ENCODE results near the gene MMP28. TPM values are rescaled to one million over a fixed set of nuclear protein-coding genes. Genes with fewer than 3 reads are reported as not detected.

MMP28 gene
- total RNA-seq, 2 donors from 2014 or later: 12.8 to 146 TPM

GRCh38 chr17:35731239-35731916 lies 64.1 kb downstream of the MMP28 start, which contains the start of gene RASL10B:
TSS of gene RASL10B (plus strand) at chr17:35731639. CDS start at chr17:35735185, 3,546 bp downstream.
- H3K4me3 ChIP-seq: peak within 1 kb of the TSS; percentile 62 to 75
- intact Hi-C loops (cut with DNase I): no loop called here
- TF ChIP-seq, protein P1, sequence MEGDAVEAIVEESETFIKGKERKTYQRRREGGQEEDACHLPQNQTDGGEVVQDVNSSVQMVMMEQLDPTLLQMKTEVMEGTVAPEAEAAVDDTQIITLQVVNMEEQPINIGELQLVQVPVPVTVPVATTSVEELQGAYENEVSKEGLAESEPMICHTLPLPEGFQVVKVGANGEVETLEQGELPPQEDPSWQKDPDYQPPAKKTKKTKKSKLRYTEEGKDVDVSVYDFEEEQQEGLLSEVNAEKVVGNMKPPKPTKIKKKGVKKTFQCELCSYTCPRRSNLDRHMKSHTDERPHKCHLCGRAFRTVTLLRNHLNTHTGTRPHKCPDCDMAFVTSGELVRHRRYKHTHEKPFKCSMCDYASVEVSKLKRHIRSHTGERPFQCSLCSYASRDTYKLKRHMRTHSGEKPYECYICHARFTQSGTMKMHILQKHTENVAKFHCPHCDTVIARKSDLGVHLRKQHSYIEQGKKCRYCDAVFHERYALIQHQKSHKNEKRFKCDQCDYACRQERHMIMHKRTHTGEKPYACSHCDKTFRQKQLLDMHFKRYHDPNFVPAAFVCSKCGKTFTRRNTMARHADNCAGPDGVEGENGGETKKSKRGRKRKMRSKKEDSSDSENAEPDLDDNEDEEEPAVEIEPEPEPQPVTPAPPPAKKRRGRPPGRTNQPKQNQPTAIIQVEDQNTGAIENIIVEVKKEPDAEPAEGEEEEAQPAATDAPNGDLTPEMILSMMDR (IDR thresholded peaks at IDR 0.05): no peak
- peak; percentile 18 for TF ChIP-seq POLR2AphosphoS5 (IDR thresholded peaks at IDR 0.05)
- TF ChIP-seq POLR2A (IDR thresholded peaks at IDR 0.05): no peak
- peak within 1 kb of the TSS; percentile 3 to 18 for H3K27ac ChIP-seq
- H3K27me3 ChIP-seq (replicated peaks; ENCODE audit: insufficient read depth): no peaks in the 10 kb centered on the region
- DNase-seq (ENCODE audit: low spot score): peak; percentile 30
- WGBS: 5% methylated on average over 17 of the region's 44 CpGs
- no peaks in the 10 kb centered on the region for H3K9me3 ChIP-seq
- H3K36me3 ChIP-seq: no peaks in the 10 kb centered on the region
- peaks cover 4% of the 10 kb centered on the region for H3K4me1 ChIP-seq (replicated peaks)

GRCh38 chr17:35730400-35731005 lies 64.9 kb downstream of the MMP28 start:
- no peaks in the 10 kb centered on the region for H3K27me3 ChIP-seq (replicated peaks; ENCODE audit: insufficient read depth)
- no peak overlapping the region for H3K27ac ChIP-seq
- H3K4me3 ChIP-seq: no peak overlapping the region
- no peak for DNase-seq (ENCODE audit: low spot score)
- intact Hi-C loops (cut with DNase I): no loop called here
- WGBS: 85% methylated on average over 10 of the region's 10 CpGs
- TF ChIP-seq, protein P1 (IDR thresholded peaks at IDR 0.05): no peak
- peaks cover 4% of the 10 kb centered on the region for H3K4me1 ChIP-seq (replicated peaks)
- no peaks in the 10 kb centered on the region for H3K36me3 ChIP-seq
- no peaks in the 10 kb centered on the region for H3K9me3 ChIP-seq

- Histone ChIP-seq H3K9me3 (no peaks in the 10 kb centered on the region), H3K36me3 (no peaks in the 10 kb centered on the region), H3K27me3 (replicated peaks; ENCODE audit: insufficient read depth) (no peaks in the 10 kb centered on the region), H3K4me1 (replicated peaks) (peaks cover 4% of the 10 kb centered on the region), H3K4me3 (no peak overlapping the region), H3K27ac (no peak overlapping the region)
- intact Hi-C loops (cut with DNase I): no loop called here
- 84% methylated on average over 4 of the region's 4 CpGs for WGBS
- DNase-seq (ENCODE audit: low spot score): no peak
- TF ChIP-seq POLR2AphosphoS5 (IDR thresholded peaks at IDR 0.05): no peak
- TF ChIP-seq, protein P1 (IDR thresholded peaks at IDR 0.05): no peak
- TF ChIP-seq POLR2A (IDR thresholded peaks at IDR 0.05): no peak
Measured at GRCh38 chr17:35729405-35729833, 66.0 kb downstream of the MMP28 start.

DNA sequence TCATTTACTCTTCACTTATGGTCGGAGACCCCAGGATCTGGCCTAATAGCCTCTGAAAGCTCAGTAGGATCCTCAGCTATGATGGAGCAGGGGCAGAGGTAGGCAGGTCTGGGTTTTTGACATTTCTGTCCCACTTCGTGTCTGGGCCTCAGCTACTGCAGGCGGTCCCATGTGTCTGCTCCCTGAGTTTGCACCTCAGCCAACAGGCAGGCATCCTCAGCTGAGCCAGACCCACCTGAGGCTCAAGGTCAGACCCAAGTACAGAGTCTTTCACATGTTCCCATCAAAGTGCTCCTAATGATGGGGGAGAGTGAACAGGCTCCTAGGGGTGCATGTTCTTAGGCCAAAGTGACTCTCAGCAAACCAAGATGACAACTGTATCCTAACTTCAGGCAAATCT lies 66.9 kb downstream of the MMP28 start:
- peaks cover 0 to 7% of the 10 kb centered on the region in 2 donors for H3K36me3 ChIP-seq
- DNase-seq (ENCODE audit: low spot score): no peak
- H3K4me1 ChIP-seq (replicated peaks): peaks cover 4% of the 10 kb centered on the region
- no peak for TF ChIP-seq POLR2AphosphoS5 (IDR thresholded peaks at IDR 0.05)
- no peak for TF ChIP-seq POLR2A (IDR thresholded peaks at IDR 0.05)
- no peak overlapping the region for H3K27ac ChIP-seq
- WGBS: 84% methylated on average over 3 of the region's 3 CpGs
- no peaks in the 10 kb centered on the region for H3K9me3 ChIP-seq
- H3K4me3 ChIP-seq: no peak overlapping the region
- intact Hi-C loops (cut with DNase I): no loop called here
- H3K27me3 ChIP-seq (replicated peaks; ENCODE audit: insufficient read depth): no peaks in the 10 kb centered on the region

DNA sequence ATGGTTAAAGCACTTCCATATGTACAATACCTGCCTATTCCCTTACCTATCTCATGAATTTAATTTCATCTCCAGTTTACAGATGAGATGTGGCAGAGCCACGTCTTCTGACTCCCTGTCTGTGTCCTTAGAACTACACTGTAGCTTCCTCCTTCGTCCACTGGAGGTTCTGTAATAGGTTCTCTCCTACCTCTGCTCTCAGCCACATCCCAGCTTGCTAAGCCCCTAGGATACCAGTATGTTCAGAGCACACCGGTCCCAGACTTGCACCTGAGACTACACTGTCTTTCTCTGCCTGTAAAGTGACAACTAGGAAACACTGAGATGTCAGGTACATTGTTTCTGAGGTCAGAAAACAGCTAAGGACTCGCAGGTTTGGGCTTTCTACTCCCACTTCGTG lies 67.8 kb downstream of the MMP28 start:
- Histone ChIP-seq H3K36me3 (peaks cover 0 to 7% of the 10 kb centered on the region in 2 donors), H3K27me3 (replicated peaks; ENCODE audit: insufficient read depth) (no peaks in the 10 kb centered on the region), H3K4me3 (no peak overlapping the region), H3K9me3 (no peaks in the 10 kb centered on the region), H3K27ac (no peak overlapping the region), H3K4me1 (replicated peaks) (peaks cover 4% of the 10 kb centered on the region)
- DNase-seq (ENCODE audit: low spot score): no peak
- TF ChIP-seq, protein P1 (IDR thresholded peaks at IDR 0.05): no peak
- TF ChIP-seq POLR2A (IDR thresholded peaks at IDR 0.05) (no peak), POLR2AphosphoS5 (IDR thresholded peaks at IDR 0.05) (no peak)
- intact Hi-C loops (cut with DNase I): no loop called here
- WGBS: 92% methylated on average over 5 of the region's 5 CpGs
